HG03439 (cell line): ENCODE measurements around the gene NECAB2.

Experiments
- ATAC-seq: cut with Tn5 transposase; IDR thresholded peaks from one replicate; pipeline ENCODE4 v1.9.1; 2021; ENCODE audit warnings: mild to moderate bottlenecking, moderate library complexity; ENCODE audit not compliant: unreplicated experiment

Gene NECAB2

DNA sequence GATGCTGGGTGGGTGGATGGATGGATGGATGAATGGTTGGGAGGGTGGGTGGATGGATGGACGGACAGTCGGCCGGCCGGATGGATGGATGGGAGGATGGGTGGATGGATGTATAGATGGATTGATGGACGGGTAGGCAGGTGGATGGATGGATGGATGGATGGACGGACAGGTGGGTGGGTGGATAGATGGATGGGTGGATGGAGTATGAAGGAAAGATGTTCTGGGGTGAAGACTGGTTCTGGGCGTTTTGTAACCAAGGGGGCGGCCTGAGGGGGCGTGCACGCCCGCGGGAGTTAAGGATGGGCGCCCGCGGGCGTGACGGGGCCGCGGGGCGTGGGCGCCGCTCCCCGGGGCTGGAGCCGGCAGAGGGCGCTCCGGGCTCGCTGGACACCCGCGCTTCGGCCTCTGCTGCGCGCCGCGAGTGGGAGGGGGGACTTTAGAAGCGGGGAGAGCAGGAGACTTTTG, at the start of gene NECAB2:
NECAB2 (plus strand) TSS at position 407 of the 468 bp plus-strand sequence. CDS start 405 bp downstream, outside the sequence.
- ATAC-seq = no peak

DNA sequence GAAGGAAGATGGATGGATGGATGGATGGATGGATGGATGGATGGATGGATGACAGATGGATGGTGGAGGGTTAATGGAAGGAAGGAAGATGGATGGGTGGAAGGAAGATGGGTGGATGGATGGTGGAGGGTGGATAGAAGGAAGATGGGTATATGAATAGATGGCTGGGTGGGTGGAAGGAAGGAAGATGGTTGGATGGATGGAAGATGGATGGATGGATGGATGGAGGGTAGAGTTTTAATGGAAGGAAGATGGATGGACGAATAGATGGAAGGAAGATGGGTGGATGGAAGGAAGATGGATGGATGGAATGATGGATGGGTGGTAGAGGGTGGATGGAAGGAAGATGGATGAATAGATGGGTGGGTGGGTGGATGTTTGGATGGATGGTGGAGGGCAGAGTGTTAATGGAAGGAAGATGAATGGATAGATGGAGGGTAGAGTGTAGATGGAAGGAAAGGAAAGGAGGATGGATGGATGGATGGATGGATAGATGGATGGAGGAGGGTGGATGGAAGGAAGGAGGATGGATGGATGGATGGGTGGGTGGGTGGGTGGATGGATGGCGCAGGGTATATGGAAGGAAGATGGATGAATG, 47.1 kb upstream of the NECAB2 start:
- ATAC-seq = no peak

DNA sequence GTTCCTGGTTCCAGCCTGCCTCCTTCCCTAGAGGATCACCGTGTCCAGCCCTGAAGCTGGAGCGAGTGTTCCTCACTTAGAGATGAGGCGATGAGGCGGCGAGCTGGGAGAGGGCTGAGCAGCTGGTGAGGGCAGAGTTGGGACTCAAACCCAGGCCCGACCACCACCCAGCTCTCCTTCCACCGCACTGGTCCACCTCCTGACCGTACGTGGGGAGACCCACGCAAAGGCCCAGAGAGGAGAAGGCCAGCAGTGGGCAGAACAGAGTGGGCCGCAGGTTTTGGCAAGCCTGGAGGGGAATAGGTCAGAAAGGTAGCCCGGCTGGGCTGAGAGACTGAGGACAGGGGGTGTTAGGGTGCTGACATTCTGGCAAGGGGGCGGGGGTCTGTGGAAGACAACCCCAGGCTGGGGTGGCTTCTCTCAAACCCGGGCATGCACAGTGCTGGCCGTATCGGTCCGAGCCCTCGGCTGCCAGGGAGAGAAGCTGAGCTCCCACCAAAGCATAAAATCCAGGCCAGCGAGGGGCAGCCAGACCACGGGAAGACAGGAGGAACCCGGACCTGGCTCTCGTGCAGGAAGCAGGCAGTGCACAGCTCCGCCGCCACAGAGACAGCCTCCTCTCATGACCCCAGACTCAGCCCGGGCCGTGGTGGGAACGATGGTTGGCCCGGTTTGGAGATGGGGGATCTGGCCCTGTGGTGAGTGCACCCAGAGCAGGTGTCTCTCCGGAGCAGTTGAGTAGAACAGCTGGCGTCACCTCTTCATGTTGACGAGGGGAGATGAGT, 44.3 kb upstream of the NECAB2 start:
- no peak for ATAC-seq

DNA sequence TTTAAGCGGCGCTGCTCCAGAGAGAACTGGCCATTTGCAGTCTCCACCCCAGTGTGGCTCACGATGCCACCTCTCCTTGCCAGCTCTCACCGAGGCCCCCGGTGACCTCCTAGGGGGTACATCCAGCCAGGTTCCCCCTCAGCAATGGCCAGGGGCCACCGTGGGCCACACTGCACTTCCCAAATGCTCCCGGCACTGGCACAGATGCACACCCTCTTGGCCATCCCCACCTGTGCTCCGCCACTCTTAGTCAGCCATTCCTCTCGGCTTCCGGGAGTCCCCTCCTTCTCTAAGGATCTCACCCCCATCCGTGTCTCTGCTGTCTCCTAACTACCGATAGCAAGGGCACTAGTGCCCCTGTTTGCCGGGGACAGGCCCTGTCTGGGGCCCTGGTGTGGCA, 43.4 kb upstream of the NECAB2 start:
- ATAC-seq = no peak

DNA sequence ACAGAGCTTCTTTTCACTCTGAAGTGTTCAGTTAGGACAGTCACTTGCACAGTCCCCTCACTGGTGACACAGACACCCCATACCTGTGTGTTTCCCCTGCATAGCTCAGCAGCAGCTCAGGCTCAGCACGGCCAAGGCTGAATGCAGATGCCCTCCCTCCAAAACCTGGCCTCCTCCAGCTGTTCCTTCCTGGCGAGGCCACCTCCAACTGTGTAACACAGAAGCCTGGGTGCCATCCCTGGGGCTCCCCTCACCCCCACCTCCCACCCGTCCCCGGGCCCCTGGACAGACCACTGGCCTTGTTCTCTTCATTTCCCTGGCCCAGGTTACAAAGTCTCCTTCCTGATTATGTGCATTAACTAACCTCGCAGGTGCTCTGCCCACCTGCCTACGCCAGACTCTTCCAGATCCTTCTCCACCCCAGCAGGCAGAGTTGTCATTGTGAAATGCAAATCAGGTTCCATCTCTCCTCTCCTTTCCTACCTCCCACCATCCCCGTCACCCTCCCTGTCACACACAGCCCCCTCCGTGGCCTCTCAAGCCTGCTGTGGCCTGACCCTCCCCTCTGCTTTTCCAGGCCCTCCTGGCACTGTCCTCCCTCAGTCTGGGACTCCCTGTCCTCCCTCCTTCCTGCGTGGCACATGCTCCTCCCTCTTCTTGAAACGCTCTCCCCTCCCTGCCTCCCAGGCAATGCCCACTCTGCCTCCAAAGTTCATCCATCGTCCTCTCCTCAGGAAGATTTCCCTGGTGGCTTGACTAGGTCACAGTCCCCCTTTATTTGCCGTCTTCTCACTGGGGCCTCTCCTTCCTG, 42.7 kb upstream of the NECAB2 start:
- no peak for ATAC-seq

DNA sequence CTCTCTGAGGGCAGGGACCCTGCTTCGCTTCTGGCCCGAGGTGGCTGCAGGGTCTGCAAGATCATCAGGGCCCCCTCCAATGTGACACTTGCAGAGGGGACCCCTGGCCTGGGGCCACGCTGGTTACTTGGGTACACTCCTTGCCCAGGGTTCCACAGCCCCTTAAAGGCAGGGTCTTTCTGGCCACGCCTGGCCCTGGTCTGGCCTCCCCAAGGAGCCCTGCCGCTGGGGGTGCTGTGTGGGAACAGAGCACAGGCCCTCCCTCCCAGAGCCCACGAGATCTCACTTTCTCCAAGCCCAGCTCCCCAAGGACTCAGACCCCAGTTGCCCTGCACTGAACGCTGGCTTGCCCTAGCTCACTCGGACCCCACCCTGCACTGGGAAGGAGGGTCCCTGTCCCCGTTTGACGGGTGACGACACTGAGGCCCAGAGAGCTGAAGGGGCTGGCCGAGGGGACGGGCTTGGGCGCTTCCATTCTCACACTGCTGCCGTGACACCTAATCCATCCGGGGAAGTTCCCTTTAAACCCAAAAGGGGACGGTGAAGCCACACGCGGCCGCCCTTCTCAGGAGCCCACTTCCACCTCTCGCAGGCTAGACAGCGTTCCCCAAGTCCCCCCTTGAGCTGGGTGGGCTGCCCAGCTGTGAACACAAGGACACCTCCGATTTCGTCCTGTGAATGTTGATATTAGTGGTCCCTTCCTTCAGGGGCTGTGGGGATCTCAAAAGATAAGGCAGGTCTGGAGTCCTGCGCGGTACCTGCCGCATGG, 41.9 kb upstream of the NECAB2 start:
- ATAC-seq = no peak

DNA sequence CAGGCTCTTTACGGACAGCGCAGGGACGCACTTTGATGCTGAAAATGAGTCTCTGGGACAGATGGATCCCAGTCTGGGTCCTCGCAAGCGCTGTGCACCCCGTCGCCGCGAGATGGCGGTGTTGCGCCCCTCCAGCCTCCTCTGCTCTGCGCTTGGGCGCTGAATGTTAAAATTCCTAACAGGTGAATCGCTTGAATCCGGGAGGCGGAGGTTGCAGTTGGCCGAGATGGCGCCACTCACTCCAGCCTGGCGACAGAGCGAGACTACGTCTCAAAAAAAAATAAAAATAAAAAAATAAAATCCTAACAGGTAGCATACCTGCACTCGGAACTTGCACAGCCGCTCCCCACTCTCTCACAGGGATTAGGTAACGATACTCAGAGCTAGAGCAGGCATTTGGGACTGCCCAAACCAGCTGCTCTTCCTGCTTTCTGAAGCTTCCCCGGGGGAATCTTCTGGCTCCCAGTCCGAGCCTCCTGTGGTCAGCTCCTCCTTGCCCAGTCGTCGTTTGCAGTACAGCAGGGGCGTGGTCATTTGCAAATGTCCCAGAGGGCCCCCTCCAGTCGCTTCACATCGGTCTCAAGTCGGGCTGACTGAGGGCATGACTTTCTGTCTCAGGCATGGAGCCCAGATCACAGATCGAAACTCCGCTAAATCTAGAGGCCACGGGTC, 41.2 kb upstream of the NECAB2 start:
- ATAC-seq = no peak

DNA sequence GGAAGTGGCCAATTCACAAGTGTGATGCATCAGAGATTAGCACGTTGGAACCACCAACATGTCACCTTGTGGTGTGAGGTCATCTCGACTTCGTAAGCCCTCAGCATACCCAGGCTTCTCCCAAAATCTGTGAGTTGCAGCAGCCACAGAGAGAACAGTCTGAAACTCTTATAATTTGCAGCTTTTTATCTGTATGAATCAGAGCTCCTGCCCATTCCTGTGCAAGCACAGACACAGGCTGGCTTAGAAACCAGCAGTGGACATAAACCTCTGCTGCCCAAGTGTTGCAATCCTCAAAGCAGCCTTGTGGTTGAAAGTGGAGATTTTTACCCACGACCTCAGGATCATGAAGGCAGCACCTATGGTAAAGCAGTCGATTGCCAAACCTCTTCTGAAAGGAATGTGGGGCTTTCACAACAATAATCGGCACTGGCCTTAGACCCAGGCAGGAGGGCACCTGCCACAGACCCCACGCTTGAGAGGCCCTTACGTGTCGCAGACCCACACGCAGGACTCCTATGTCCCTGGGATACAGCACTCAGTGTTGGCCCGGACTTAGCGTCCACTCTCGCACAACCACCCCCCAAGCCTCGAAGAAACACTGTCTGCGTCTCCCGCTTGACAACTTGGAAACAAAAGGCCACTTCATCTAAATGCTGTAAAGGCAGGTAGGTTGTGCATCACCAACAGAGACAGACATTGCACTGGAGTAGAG, 39.5 kb upstream of the NECAB2 start:
- ATAC-seq = no peak

DNA sequence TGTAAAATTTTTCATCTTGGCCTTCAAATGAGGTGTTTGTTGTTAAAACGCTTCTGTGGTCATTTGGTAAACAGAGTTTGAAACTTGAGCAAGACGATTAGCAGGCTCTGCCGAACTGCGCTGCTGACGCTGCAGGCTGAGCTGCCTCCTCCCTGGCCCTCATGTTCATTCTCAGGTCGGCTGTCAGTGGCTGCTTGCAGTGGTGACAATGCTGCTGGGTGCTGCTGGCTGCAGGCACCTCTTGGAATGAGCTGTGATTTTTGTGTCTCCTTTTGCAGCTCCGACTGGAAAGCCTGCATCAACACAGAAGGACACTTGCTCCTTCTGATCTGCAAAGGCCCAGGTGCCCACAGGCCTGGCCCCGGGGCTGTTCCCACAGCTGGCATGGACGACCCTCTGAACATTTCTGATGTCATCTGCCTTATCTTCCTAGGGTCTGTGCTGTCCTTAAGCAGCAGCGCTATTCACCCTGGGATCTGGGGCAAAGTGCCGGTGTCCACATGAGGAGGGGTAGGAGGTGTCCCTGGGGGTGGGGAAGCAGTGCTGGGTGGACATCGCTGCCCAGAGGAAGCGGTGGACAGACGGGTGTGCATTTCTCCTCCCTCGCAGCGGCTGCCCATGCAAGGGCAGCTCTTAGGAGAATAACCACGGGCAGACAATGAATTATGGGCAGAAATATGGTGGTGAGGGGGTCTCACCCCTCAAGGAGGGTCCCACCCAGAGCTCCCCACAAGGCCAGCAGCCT, 38.1 kb upstream of the NECAB2 start:
- no peak for ATAC-seq

DNA sequence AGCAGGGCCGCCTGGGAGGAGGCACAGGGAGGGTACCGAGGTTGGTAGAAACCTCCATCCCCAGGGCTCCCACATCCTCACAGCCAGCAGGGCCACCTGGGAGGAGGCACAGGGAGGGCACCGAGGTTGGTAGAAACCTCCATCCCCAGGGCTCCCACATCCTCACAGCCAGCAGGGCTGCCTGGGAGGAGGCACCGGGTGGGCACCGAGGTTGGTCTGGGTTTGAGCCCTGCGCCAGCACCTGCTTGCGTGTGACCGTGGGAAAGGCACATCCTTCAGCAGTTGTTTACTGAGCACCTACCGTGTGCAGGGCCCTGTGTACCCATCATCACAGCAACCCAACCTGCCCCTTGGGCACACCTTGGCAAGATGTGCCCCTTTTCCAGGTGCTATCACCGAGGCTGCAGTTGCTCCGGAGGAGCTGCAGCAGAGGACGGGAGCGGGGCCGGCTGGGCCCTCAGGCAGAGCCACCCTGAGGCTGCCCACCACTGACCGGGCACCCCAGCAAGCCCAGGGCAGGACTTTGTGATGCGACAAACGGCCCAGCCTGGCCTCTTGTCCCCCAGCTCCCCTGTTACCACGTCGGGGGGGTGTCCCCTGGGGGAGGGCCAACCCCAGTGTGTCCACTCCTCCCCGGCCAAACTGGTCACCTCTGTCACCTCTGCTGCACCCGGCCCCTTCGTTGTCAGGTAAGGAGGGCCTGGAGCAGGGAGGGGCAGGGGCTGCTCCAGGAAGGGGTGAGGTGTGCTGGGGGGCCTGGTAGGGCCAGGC, 37.1 kb upstream of the NECAB2 start:
- no peak for ATAC-seq

DNA sequence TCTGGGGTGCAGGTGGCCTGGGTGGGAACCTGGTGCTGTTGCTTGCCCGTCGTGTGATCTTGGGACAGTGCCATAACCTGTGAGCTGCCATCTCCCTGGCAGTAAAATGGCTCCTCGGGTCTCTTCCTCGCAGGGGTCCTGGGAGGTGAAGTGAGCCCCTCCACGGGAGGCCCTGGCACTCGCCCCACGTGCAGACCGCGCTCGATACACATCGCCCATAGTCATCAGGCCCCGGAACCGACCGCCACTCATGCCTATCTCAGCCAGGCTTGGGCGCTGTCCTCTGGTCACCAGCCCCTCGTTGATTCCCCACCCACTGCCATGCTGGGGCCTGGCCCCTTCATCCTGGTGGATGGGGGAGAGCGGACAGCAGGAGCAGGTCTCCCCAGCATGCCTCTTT, 36.5 kb upstream of the NECAB2 start:
- no peak for ATAC-seq

DNA sequence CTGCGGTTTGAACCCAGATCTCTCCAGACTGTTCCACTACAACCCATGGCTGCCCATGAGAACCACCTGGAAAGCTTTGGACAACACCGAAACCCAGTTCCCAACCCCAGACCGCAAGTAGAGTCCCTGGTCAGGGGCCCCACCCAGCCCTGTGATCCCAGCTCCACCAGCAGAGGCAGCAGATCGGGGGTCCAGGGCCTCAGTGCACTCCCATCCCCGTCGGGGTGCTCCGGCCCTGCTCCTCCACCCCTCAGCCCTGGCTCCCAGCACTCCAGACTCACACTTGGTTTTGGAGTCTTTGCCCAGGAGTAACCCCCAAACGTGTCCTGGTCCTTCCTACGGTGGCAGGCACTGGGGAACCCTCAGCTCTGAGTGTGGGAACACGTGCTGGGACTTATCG, 35.7 kb upstream of the NECAB2 start:
- ATAC-seq = no peak

DNA sequence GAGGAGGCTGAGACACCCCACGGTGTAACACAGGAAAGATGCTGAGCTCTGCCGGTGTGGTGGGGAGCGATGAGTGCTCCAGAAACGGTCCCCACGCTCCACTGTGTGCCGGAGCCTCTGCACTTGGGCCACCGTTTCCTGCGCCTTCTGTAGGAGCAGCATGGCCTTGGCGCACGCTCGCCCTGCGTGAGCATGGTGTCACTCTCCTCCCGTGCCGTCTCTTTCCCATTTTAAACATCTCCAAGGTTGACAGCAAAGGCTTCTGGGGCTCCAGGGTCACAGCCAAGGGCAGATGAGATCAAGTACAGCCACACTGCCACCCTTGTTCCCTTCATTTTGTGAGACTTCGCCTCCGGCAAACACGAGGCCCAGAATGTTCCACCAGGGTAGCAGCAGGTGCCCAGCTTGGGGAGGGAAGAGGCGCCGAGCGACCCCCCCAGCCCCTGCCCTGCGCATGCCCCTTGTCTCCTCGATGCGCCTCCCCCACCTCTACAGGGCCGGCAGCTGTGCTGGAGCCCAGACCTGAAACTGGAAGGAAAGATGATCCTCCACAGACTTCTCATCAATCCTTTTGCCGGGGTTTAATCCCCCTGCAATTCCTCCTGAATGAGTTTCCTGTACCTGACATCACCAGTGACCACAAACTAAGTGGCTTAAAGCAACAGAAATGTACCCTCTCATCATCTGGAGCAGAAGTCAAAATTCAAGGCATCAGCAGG, 34.9 kb upstream of the NECAB2 start:
- ATAC-seq = no peak

DNA sequence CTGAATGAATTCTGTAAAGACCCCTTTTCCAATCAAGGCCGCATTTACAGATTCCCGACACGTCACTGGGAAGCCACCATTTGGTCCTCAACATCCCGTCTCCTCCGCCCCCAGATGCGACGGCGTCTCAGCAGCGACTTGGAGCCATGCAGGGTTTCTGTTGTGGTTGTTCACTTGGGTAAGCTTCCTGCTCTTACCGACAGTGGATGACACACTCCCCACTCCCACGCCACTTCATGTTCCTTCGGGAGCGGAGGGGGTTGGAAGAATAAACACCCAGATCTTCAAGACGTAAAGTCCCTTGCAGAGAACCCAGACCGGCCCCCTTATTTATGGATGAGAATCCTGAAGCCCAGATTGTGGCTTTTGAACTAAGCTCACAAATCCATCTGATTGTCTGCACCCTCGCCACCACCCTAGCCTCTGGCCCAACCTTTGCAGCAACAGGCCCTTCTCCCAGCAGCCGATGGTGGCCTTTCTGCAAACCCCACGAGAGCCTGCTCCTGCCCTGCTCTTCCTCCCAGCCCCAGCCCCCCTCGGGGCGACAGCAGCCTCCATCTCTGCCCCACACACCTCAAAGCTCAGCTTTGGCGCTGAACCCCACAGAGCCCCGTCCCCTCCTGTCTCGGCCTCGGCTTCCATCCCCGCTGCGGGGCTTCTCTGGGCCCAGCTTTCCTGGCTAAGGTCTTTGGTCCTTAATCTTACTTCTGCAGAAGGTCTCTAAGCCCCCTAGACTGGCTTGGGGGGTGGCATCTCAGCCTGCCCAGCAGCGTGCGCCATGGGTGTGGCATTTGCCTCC, 34.0 kb upstream of the NECAB2 start:
- no peak for ATAC-seq

DNA sequence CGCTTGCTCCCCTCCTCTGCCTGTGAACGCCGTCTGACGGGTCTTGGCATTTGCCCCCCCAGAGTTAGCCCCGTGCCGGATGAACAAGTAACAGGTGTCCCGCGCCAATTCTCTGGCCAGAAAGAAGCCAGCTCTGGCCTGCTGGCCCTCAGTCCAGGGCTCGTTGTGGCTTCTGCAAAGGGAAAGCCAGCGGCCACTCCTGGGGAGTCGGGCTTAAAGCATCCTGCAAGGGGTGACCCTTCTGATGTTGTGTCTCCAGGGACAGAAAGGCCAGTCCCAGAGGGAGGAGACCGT, 33.4 kb upstream of the NECAB2 start:
- ATAC-seq = no peak

DNA sequence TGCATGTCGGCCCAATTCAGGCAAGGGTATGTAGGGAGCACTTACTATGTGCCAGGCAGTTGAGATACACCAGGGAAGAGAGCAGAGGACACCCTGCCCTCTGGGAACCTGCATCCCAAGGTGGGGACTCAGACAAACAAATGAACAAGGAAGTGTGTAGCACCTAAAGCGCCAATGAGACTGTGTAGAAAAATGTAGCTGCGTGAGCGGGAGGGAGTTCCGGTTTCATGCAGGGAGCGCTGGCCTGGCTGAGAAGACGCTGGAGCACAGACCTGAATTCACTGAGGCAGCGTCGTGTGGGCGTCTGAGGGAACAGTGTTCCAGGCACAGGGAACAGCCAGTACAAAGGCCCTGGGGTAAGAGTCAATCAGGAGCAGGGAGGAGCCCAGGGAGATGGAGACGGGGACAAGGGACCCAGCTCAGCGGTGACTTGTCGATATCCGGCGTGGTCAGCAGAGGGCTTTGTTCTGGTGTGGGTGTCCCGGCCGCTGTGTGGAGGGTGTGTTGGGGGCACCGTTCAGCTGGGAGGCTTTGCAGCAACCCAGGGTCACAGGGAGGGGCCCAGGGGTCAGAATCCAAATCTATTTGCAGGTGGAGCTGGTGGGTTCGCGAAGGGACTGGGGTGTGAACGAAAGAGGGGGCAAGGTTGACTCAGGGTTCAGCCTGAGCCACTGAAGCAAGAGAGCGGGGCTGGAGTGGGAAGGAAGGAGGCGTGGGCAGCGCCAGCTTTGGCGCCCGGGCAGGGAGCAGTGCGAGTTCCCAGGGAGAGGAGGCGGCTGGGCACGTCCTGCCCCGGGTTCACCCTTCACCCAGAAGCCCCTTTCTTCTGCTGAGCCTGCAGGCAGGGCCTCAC, 32.8 kb upstream of the NECAB2 start:
- ATAC-seq = no peak
